Measurements from ENCODE around the gene BLOC1S2.

BLOC1S2 gene

DNA sequence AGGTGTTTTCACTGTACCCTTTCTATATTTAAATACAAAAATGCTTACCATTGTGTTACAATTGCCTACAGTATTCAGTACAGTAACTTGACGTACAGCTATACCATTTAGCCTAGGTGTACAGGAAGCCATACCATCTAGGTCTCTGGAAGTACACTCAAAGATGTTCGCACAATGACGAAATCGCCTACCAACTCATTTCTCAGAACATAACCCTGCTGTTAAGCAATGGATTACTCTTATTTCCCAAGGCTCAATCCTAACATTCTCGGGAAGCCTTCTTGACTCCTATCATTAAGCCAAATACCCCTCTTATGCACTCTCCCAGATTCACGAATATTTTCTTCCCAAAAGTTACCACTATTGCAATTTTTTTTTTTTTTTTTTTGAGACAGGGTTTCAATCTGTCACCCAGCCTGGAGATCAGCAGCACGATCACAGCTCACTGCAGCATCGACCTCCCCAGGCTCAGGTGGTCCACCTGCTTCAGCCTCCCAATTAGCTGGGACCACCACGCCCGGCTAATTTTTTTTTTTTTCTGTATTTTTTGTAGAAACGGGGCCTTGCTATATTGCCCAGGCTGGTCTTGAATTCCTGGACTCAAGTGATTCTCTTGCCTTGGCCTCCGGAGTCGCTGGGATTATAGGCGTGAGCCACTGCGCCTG is 20.5 kb downstream of the BLOC1S2 start:
- peak overlapping the region; percentile 100 for H3K4me3 ChIP-seq (ENCODE audit: low read length)
- DNase-seq (ENCODE audit: low read depth) = peak; percentile 15
- TF ChIP-seq, protein P1, sequence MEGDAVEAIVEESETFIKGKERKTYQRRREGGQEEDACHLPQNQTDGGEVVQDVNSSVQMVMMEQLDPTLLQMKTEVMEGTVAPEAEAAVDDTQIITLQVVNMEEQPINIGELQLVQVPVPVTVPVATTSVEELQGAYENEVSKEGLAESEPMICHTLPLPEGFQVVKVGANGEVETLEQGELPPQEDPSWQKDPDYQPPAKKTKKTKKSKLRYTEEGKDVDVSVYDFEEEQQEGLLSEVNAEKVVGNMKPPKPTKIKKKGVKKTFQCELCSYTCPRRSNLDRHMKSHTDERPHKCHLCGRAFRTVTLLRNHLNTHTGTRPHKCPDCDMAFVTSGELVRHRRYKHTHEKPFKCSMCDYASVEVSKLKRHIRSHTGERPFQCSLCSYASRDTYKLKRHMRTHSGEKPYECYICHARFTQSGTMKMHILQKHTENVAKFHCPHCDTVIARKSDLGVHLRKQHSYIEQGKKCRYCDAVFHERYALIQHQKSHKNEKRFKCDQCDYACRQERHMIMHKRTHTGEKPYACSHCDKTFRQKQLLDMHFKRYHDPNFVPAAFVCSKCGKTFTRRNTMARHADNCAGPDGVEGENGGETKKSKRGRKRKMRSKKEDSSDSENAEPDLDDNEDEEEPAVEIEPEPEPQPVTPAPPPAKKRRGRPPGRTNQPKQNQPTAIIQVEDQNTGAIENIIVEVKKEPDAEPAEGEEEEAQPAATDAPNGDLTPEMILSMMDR (conservative IDR thresholded peaks at IDR 0.05; ENCODE audit: low read length) = no peak

DNA sequence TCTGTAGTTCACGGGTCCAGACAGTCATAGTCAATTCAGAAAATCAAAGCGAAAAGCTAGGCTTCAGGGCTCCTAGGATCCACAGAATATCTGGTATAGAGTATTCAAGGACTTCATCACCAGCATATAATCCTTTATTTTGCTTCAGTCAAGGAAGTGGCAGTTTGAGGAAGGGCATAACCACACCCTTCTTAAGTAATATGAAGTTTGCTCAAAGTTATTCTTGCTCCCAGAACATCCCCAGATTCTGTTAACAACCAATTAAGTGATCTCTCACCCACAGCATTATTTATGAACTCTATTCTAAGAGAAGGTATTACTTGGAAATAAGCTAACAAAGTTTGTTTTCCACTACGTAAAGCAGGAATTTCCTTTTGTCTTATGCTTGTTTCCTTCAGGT is 32.3 kb downstream of the BLOC1S2 start:
- DNase-seq (ENCODE audit: low read depth) = no peak
- no peak overlapping the region for H3K4me3 ChIP-seq (ENCODE audit: low read length)
- TF ChIP-seq, protein P1 (conservative IDR thresholded peaks at IDR 0.05; ENCODE audit: low read length) = no peak

DNA sequence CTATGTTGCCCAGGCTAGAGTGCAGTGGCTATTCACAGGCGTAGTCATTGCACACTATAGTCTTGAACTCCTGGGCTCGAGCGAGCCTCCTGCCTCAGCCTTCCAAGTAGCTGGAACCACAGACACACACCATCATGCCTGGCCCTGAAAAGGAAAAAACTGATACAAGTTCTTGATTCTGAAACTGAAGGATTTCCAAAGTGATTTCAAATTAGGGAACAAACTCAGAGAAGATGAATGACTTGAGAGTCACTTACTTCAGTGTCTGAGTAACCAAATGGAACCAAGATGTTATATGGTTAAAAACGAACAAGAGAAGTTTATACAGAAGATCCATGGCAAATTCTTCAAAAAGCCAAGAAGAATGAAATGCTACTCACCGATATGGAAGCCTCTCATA is 33.4 kb downstream of the BLOC1S2 start:
- no peak for DNase-seq (ENCODE audit: low read depth)
- TF ChIP-seq, protein P1 (conservative IDR thresholded peaks at IDR 0.05; ENCODE audit: low read length) = no peak
- no peak overlapping the region for H3K4me3 ChIP-seq (ENCODE audit: low read length)

DNA sequence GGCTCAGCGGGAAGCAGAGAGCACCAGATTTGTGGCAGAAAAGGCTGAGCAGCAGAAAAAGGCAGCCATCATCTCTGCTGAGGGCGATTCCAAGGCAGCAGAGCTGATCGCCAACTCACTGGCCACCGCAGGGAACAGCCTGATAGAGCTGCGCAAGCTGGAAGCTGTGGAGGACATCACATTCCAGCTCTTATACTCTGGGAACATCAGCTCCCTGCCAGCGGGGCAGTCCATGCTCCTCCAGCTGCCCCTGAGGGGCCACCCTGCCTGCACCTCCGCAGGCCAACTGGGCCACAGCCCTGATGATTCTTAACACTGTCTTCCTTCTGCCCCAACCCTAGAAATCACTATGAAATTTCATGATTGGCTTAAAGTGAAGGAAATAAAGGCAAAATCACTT is 37.7 kb downstream of the BLOC1S2 start:
- H3K4me3 ChIP-seq (ENCODE audit: low read length) = no peak overlapping the region
- no peak for DNase-seq (ENCODE audit: low read depth)
- TF ChIP-seq, protein P1 (conservative IDR thresholded peaks at IDR 0.05; ENCODE audit: low read length) = no peak

DNA sequence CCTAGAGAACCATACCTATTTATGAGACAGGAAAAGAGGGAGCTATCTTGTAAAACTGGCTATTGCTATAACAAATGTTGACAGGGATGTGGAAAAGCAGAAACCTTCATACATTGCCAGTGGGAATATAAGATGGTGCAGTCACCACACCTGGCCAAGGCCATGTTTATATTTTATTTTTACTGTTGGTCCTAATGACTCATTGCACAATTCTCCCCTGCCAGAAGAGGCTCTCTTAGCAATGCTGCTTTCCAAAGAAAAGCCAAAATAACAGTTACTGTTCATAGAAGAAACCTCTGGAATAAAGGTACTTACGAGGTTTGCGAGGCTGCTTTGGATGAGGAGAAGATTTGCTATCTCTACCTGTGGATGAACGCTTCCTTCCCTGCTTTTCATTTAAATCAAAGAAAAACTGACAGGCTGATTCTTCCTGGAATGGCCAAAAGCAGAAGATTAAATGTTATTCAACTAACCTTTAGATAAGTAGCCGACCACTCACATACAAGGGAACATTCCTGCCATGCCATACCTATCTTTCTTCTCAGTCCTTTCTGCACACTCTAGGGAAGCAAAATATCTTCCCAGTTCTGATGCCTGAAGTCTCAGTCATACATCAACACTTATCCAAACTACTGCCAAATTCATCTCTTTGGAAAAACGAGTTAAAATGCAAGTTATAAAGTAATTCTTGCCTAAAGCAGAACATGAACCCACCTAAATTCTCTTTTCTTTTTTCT is 40.8 kb downstream of the BLOC1S2 start:
- TF ChIP-seq, protein P1 (conservative IDR thresholded peaks at IDR 0.05; ENCODE audit: low read length) = no peak
- no peak overlapping the region for H3K4me3 ChIP-seq (ENCODE audit: low read length)
- DNase-seq (ENCODE audit: low read depth) = no peak

DNA sequence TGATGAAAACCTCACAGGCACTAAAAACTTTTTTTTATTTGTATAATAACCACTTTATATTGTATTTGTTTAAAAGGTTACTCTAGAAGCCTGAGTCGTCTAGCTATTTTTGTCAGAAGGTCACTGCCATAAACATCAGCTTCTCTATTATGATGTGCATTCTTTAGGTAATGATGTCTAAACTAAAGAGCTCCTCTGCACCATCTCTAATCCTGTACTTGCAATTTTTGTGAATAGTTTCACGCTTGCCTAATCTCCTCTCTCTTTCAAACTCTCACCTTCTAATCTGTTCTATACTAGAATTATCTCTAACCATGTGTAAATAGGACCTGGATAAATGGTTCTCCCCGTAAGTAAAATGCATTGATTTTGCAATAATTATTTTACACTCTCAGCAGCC is 46.6 kb downstream of the BLOC1S2 start:
- TF ChIP-seq, protein P1 (conservative IDR thresholded peaks at IDR 0.05; ENCODE audit: low read length) = no peak
- no peak for DNase-seq (ENCODE audit: low read depth)
- no peak overlapping the region for H3K4me3 ChIP-seq (ENCODE audit: low read length)

DNA sequence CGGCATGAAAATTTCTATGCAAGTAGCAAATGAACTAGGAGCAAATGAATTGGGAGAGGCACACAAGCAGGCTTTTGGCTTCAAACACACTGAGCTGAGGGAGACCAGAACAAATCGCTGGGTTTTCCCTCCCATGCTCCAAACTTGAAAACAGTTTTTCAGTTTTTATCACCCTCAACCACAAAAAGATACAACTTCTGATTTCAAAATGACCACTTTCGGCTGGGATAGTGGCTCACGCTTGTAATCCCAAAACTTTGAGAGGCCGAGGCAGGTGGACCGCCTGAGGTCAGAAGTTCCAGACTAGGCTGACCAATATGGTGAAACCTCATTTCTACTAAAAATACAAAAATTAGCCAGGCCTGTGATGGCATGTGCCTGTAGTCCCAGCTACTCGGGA is 48.1 kb downstream of the BLOC1S2 start:
- no peak for DNase-seq (ENCODE audit: low read depth)
- TF ChIP-seq, protein P1 (conservative IDR thresholded peaks at IDR 0.05; ENCODE audit: low read length) = no peak
- no peak overlapping the region for H3K4me3 ChIP-seq (ENCODE audit: low read length)

Data from AG10803 (cell line).